BLaER1 (cell line): ENCODE results near the gene SLC16A11.
A peak's percentile ranks its signal among the peaks of the same experiment; 100 is the strongest.
"Not testable (repeated sequence)": the region's sequence is repeated elsewhere in the genome, so short reads cannot be mapped to it uniquely, and the experiment has no call there.

Experiments
- H3K27ac ChIP-seq: shearing (Covaris generic); formaldehyde crosslinking; 2 replicates; pipeline ENCODE4 v1.8.1; 2022
- H3K27me3 ChIP-seq: shearing (Covaris generic); formaldehyde crosslinking; 2 replicates; pipeline ENCODE4 v1.8.1; 2022
- H3K36me3 ChIP-seq: shearing (Covaris generic); formaldehyde crosslinking; 2 replicates; pipeline ENCODE4 v1.8.1; 2022
- H3K4me1 ChIP-seq: shearing (Covaris generic); formaldehyde crosslinking; 2 replicates; pipeline ENCODE4 v1.8.1; 2022
- H3K4me2 ChIP-seq: shearing (Covaris generic); formaldehyde crosslinking; 2 replicates; pipeline ENCODE4 v1.8.1; 2022
- H3K4me3 ChIP-seq: shearing (Covaris generic); formaldehyde crosslinking; 2 replicates; pipeline ENCODE4 v1.8.1; 2022
- H3K9ac ChIP-seq: shearing (Covaris generic); formaldehyde crosslinking; 2 replicates; pipeline ENCODE4 v1.8.1; 2022
- H3K9me3 ChIP-seq: shearing (Covaris generic); formaldehyde crosslinking; 2 replicates; pipeline ENCODE4 v1.8.1; 2022
- H4K20me1 ChIP-seq: shearing (Covaris generic); formaldehyde crosslinking; 2 replicates; pipeline ENCODE4 v1.8.1; 2022
- Cebpa-rat ChIP-seq: shearing (Covaris generic); IDR thresholded peaks from 2 replicates; pipeline ENCODE4 v1.8.1; 2022

The SLC16A11 gene

GRCh38 chr17:7043497-7044198 lies at the start of gene SLC16A11:
TSS of gene SLC16A11 (minus strand) at chr17:7044092. CDS start at chr17:7043513, 579 bp downstream.
- H3K4me2 ChIP-seq, result peak within 1 kb of the TSS; percentile 98
- H3K4me3 ChIP-seq, result peak within 1 kb of the TSS; percentile 68
- peaks cover 73% of the 10 kb centered on the region for H3K4me1 ChIP-seq
- TF ChIP-seq Cebpa-rat, result no peak
- no peaks in the 10 kb centered on the region for H3K9me3 ChIP-seq
- no peaks in the 10 kb centered on the region for H3K36me3 ChIP-seq
- no peaks in the 10 kb centered on the region for H4K20me1 ChIP-seq
- H3K27ac ChIP-seq, result peak within 1 kb of the TSS; percentile 85
- H3K27me3 ChIP-seq, result peaks cover 50% of the 10 kb centered on the region
- H3K9ac ChIP-seq, result peak within 1 kb of the TSS; percentile 79

GRCh38 chr17:7091311-7092005 lies 47.6 kb upstream of the SLC16A11 start:
- H3K4me1 ChIP-seq, result peaks cover 30% of the 10 kb centered on the region
- H3K9ac ChIP-seq, H3K27me3 ChIP-seq, H3K36me3 ChIP-seq, H3K9me3 ChIP-seq, H3K4me3 ChIP-seq, H4K20me1 ChIP-seq, H3K4me2 ChIP-seq, H3K27ac ChIP-seq: not testable (repeated sequence)

- H3K27me3 ChIP-seq, H3K27ac ChIP-seq: not testable (repeated sequence)
Observed at GRCh38 chr17:7089570-7089969, 45.7 kb upstream of the SLC16A11 start.

DNA sequence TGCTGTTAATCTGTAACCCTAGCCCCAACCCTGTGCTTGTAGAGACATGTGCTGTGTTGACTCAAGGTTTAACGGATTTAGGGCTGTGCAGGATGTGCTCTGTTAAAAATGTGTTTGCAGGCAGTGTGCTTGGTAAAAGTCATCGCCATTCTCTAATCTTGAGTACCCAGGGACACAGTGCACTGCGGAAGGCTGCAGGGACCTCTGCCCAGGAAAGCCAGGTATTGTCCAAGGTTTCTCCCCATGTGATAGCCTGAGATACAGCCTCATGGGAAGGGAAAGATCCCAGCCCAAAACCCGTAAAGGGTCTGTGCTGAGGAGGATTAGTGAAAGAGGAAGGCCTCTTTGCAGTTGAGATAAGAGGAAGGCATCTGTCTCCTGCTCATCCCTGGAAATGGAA lies 44.5 kb upstream of the SLC16A11 start:
- H3K27ac ChIP-seq, H3K4me2 ChIP-seq, H3K27me3 ChIP-seq, H3K9ac ChIP-seq, H3K4me1 ChIP-seq, H3K36me3 ChIP-seq, H3K9me3 ChIP-seq, H3K4me3 ChIP-seq, H4K20me1 ChIP-seq: not testable (repeated sequence)

More at GRCh38 chr17:7089570-7089969, 45.7 kb upstream of the SLC16A11 start:
- H3K36me3 ChIP-seq, H4K20me1 ChIP-seq, H3K4me2 ChIP-seq, H3K9me3 ChIP-seq, H3K4me3 ChIP-seq, H3K9ac ChIP-seq: not testable (repeated sequence)
- H3K4me1 ChIP-seq, result peaks cover 11% of the 10 kb centered on the region

- Histone ChIP-seq H3K4me3 (no peak overlapping the region), H3K4me2 (no peak overlapping the region), H3K4me1 (peaks cover 6% of the 10 kb centered on the region), H3K27me3 (no peaks in the 10 kb centered on the region), H3K9me3 (no peaks in the 10 kb centered on the region), H3K9ac (no peak overlapping the region), H4K20me1 (no peaks in the 10 kb centered on the region), H3K36me3 (no peaks in the 10 kb centered on the region), H3K27ac (no peak overlapping the region)
- no peak for TF ChIP-seq Cebpa-rat
Observed at GRCh38 chr17:7084088-7084487, 40.2 kb upstream of the SLC16A11 start.

DNA sequence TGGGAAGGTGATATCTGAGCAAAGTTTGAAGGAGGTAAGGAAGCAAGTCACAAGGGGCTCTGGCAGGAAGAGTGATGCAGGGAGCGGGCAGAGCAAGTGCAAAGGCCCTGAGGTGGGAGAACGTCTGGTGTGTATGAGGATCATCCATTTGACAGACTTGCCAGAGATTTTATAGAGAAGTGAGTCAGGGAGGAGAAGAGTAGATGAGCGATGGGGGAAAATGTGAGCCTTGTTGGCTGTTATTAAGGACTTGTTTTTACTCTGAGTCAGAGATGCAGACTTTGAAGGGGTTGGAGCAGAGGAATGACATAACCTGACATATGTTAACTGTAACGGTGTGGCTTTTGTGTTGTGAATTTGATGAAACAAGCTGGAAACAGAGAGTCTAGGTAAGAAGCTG lies 39.7 kb upstream of the SLC16A11 start:
- no peaks in the 10 kb centered on the region for H3K9me3 ChIP-seq
- H3K27me3 ChIP-seq, result no peaks in the 10 kb centered on the region
- H3K4me2 ChIP-seq, result no peak overlapping the region
- H3K9ac ChIP-seq, result no peak overlapping the region
- H4K20me1 ChIP-seq, result no peaks in the 10 kb centered on the region
- H3K27ac ChIP-seq, result no peak overlapping the region
- peaks cover 6% of the 10 kb centered on the region for H3K4me1 ChIP-seq
- H3K4me3 ChIP-seq, result no peak overlapping the region
- H3K36me3 ChIP-seq, result no peaks in the 10 kb centered on the region
- TF ChIP-seq Cebpa-rat, result no peak

DNA sequence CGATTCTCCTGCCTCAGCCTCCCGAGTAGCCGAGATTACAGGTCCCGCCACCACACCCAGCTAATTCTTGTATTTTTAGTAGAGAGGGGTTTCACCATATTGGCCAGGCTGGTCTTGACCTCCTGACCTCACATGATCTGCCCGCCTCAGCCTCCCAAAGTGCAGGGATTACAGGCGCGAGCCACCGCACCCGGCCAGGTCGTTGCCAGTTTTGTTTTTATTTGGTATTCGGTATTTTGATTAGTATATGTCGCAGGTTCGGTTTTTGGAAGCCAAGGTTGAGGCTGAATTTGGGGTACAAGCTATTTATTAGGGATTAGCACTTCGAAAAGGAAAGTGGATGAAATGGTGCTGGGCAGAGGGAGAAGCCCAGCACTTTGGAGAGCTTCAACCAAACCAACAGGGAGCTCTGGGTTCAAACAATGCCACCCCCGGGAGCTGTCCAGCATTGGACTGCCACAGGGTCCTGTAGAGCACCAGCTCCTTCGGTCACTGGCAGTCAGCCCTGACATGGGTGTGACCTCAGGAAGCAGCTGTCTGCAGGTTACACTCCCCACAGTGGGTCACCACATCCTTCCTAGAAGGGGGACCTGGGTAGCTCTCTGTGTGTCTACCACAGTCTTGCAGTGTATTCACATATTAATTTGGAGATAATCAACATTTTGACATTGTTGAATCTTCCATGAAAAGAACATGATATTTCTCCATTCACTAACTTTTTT lies 37.6 kb upstream of the SLC16A11 start:
- Histone ChIP-seq H3K27ac (no peak overlapping the region), H3K27me3 (no peaks in the 10 kb centered on the region), H4K20me1 (no peaks in the 10 kb centered on the region), H3K9ac (no peak overlapping the region), H3K9me3 (no peaks in the 10 kb centered on the region), H3K4me2 (no peak overlapping the region; the same call in 1 of the 2 replicates), H3K36me3 (no peaks in the 10 kb centered on the region), H3K4me1 (peaks cover 6% of the 10 kb centered on the region), H3K4me3 (no peak overlapping the region)
- no peak for TF ChIP-seq Cebpa-rat

GRCh38 chr17:7080456-7081041 lies 36.7 kb upstream of the SLC16A11 start:
- Histone ChIP-seq H4K20me1 (no peaks in the 10 kb centered on the region), H3K9me3 (no peaks in the 10 kb centered on the region), H3K9ac (no peak overlapping the region), H3K36me3 (no peaks in the 10 kb centered on the region), H3K4me2 (no peak overlapping the region), H3K27me3 (no peaks in the 10 kb centered on the region), H3K27ac (no peak overlapping the region), H3K4me3 (no peak overlapping the region), H3K4me1 (peaks cover 6% of the 10 kb centered on the region)
- no peak for TF ChIP-seq Cebpa-rat

- no peak within 1 kb of the TSS for H3K27ac ChIP-seq
- TF ChIP-seq Cebpa-rat, result no peak
Observed at GRCh38 chr17:7079581-7080455, 35.9 kb upstream of the SLC16A11 start, which contains the start of gene CLEC10A. TSS of gene CLEC10A (minus strand) at chr17:7080251. CDS start at chr17:7078812, 1,439 bp downstream.

More at GRCh38 chr17:7079581-7080455, 35.9 kb upstream of the SLC16A11 start, which contains the start of gene CLEC10A:
- H3K9me3 ChIP-seq, result no peaks in the 10 kb centered on the region
- H3K4me1 ChIP-seq, result peaks cover 6% of the 10 kb centered on the region
- H4K20me1 ChIP-seq, result no peaks in the 10 kb centered on the region
- H3K9ac ChIP-seq, result no peak within 1 kb of the TSS
- H3K36me3 ChIP-seq, result no peaks in the 10 kb centered on the region
- no peak within 1 kb of the TSS for H3K4me2 ChIP-seq
- no peak within 1 kb of the TSS for H3K4me3 ChIP-seq
- no peaks in the 10 kb centered on the region for H3K27me3 ChIP-seq
